Parathyroid adenoma (tissue), 2 donors: Measurements from ENCODE around the gene LILRA2.
"Not testable (repeated sequence)": the region's sequence is repeated elsewhere in the genome, so short reads cannot be mapped to it uniquely, and the experiment has no call there.

Experiments
- H2AFZ ChIP-seq: fragments of 300-600 bp; sonication (generic); one replicate; pipeline ENCODE4 v1.7.0; 2017; ENCODE audit warnings: antibody characterized with exemption, mild to moderate bottlenecking
- H3K27ac ChIP-seq: fragments of 300-600 bp; sonication (generic); one replicate; pipeline ENCODE4 v1.7.0; 2017
- H3K27me3 ChIP-seq: fragments of 300-600 bp; sonication (generic); one replicate; pipeline ENCODE4 v1.7.0; 2017; ENCODE audit warnings: low read length; ENCODE audit not compliant: control insufficient read depth, insufficient read depth
- H3K36me3 ChIP-seq: fragments of 300-600 bp; sonication (generic); one replicate; pipeline ENCODE4 v1.7.0; 2017; ENCODE audit warnings: low read length; ENCODE audit not compliant: control insufficient read depth, insufficient read depth
- H3K4me1 ChIP-seq: fragments of 300-600 bp; sonication (generic); one replicate; pipeline ENCODE4 v1.7.0; 2017; ENCODE audit warnings: control low read depth
- H3K4me2 ChIP-seq: fragments of 300-600 bp; sonication (generic); one replicate; pipeline ENCODE4 v1.7.0; 2017; ENCODE audit warnings: low read length
- H3K4me3 ChIP-seq: fragments of 300-600 bp; sonication (generic); one replicate; pipeline ENCODE4 v1.7.0; 2017; ENCODE audit warnings: low read depth, low read length
- H3K79me2 ChIP-seq: fragments of 300-600 bp; sonication (generic); one replicate; pipeline ENCODE4 v1.7.0; 2017; ENCODE audit warnings: control low read depth
- H3K9ac ChIP-seq: fragments of 300-600 bp; sonication (generic); one replicate; pipeline ENCODE4 v1.7.0; 2017; ENCODE audit warnings: mild to moderate bottlenecking
- H3K9me3 ChIP-seq: fragments of 300-600 bp; sonication (generic); one replicate; pipeline ENCODE4 v1.7.0; 2017; ENCODE audit warnings: low read length; ENCODE audit not compliant: control insufficient read depth
- TF ChIP-seq, protein P1 (sequence below): fragments of 300-600 bp; sonication (generic); IDR thresholded peaks from one replicate; pipeline ENCODE4 v1.7.0; 2017; ENCODE audit warnings: antibody characterized with exemption, mild to moderate bottlenecking
- donor health status: primary hyperparathyroidism.

Gene LILRA2

DNA sequence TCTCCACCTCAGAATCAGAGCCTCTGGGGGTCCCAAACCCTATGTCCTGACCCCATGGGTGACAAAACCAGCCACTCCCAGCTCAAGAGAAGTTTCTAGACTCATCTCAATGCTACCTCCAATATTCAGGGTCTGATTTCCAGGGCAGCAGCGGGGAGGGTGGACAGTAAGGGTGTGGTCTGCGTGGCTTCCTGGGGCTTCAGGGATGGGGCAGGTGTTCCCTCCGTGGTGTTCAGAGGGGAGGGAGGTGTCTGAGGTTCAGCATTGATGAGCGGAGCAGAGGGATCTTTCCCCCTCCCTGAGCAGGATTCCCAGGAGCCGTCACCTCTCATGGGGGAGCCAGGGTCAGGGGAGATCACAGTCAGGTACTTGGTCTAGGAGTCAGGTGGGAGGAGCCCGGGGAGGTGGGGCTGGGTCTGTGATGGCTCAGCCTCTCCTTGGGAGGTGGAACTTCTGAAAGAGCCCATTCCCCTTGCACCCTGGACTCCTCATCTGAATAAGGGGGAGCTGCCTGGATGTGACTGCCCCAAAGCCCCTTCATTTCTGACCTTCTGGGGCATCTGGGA is 2.9 kb downstream of the LILRA2 start:
- H3K9ac ChIP-seq, result no peak overlapping the region
- no peak overlapping the region for H3K4me2 ChIP-seq
- no peak overlapping the region for H3K4me3 ChIP-seq
- no peaks in the 10 kb centered on the region for H3K9me3 ChIP-seq
- no peaks in the 10 kb centered on the region for H3K27me3 ChIP-seq
- no peaks in the 10 kb centered on the region for H3K4me1 ChIP-seq
- no peak overlapping the region for H2AFZ ChIP-seq
- no peaks in the 10 kb centered on the region for H3K36me3 ChIP-seq
- no peak overlapping the region for H3K27ac ChIP-seq
- no peaks in the 10 kb centered on the region for H3K79me2 ChIP-seq
- TF ChIP-seq, protein P1, sequence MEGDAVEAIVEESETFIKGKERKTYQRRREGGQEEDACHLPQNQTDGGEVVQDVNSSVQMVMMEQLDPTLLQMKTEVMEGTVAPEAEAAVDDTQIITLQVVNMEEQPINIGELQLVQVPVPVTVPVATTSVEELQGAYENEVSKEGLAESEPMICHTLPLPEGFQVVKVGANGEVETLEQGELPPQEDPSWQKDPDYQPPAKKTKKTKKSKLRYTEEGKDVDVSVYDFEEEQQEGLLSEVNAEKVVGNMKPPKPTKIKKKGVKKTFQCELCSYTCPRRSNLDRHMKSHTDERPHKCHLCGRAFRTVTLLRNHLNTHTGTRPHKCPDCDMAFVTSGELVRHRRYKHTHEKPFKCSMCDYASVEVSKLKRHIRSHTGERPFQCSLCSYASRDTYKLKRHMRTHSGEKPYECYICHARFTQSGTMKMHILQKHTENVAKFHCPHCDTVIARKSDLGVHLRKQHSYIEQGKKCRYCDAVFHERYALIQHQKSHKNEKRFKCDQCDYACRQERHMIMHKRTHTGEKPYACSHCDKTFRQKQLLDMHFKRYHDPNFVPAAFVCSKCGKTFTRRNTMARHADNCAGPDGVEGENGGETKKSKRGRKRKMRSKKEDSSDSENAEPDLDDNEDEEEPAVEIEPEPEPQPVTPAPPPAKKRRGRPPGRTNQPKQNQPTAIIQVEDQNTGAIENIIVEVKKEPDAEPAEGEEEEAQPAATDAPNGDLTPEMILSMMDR, result no peak

- no peak overlapping the region for H3K27ac ChIP-seq
- H3K4me1 ChIP-seq, result no peaks in the 10 kb centered on the region
- TF ChIP-seq, protein P1, result no peak
- no peaks in the 10 kb centered on the region for H3K36me3 ChIP-seq
- H3K79me2 ChIP-seq, result no peaks in the 10 kb centered on the region
- no peak overlapping the region for H2AFZ ChIP-seq
- no peaks in the 10 kb centered on the region for H3K9me3 ChIP-seq
- no peak overlapping the region for H3K9ac ChIP-seq
- no peaks in the 10 kb centered on the region for H3K27me3 ChIP-seq
- H3K4me2 ChIP-seq, result no peak overlapping the region
- no peak overlapping the region for H3K4me3 ChIP-seq
Observed at GRCh38 chr19:54577334-54577733, 3.7 kb downstream of the LILRA2 start.

GRCh38 chr19:54578268-54578667 is 4.7 kb downstream of the LILRA2 start:
- not testable (repeated sequence) for H3K27me3 ChIP-seq, H3K4me3 ChIP-seq, H3K4me1 ChIP-seq, H3K9me3 ChIP-seq, H3K27ac ChIP-seq, H3K79me2 ChIP-seq, H2AFZ ChIP-seq, H3K9ac ChIP-seq, H3K36me3 ChIP-seq, H3K4me2 ChIP-seq

DNA sequence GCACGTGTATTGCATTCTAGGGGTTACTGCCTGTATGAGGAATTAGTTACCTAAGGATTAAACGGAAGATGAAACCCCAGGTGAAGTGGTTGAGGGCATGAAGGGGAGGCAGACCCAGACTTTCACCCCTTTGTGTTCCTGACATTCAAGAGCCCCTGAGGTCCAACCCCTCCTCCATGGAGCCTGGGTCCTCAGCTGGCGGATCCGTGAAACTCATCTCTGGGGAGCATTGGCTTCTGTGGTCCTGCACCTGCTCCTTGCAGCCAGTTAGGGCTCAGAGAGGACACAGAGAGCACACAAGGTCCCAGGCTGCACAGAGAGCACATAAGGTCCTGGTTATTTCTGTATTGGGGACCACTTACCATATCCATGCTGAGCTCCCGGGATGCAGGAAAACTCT is 12.8 kb downstream of the LILRA2 start:
- Histone ChIP-seq H3K4me2 (no peak overlapping the region), H3K4me3 (no peak overlapping the region), H3K4me1 (no peaks in the 10 kb centered on the region), H3K9me3 (no peaks in the 10 kb centered on the region), H3K9ac (no peak overlapping the region), H3K79me2 (no peaks in the 10 kb centered on the region), H2AFZ (no peak overlapping the region), H3K36me3 (no peaks in the 10 kb centered on the region), H3K27me3 (no peaks in the 10 kb centered on the region), H3K27ac (no peak overlapping the region)
- TF ChIP-seq, protein P1, result no peak

DNA sequence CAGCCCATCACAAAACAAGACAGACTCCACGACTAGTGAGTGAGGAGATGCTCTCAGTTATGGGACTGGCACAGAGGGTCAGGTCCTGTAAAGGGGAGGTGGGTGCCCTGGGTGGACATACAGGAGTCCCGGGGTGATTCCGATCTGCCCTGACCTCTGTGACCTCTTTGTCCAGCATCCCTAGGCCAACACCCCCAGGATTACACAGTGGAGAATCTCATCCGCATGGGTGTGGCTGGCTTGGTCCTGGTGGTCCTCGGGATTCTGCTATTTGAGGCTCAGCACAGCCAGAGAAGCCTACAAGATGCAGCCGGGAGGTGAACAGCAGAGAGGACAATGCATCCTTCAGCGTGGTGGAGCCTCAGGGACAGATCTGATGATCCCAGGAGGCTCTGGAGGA is 13.4 kb downstream of the LILRA2 start:
- Histone ChIP-seq H3K9ac (no peak overlapping the region), H3K27ac (no peak overlapping the region), H3K4me2 (no peak overlapping the region), H3K36me3 (no peaks in the 10 kb centered on the region), H3K4me1 (no peaks in the 10 kb centered on the region), H3K9me3 (no peaks in the 10 kb centered on the region), H3K79me2 (no peaks in the 10 kb centered on the region), H3K27me3 (no peaks in the 10 kb centered on the region), H2AFZ (no peak overlapping the region), H3K4me3 (no peak overlapping the region)
- TF ChIP-seq, protein P1, result no peak

DNA sequence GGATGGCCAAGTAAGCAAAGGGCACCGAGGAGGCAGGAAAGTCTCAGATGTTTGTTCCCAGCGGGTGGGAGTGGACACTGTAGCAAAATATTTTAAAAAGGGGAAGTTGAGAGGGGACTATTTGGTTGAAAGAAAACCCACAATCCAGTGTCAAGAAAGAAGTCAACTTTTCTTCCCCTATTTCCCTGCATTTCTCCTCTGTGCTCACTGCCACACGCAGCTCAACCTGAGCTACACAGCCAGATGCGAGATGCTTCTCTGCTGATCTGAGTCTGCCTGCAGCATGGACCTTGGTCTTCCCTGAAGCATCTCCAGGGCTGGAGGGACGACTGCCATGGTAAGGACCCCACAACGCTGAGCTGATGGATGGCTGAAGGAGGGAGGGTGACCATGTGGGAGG is 19.9 kb downstream of the LILRA2 start, which contains the start of gene LILRA1:
TSS of gene LILRA1 (plus strand) at position 188 of the 400 bp plus-strand sequence. CDS start 613 bp downstream, outside the sequence.
- not testable (repeated sequence) for H2AFZ ChIP-seq, H3K27ac ChIP-seq, H3K4me1 ChIP-seq, H3K79me2 ChIP-seq, H3K36me3 ChIP-seq, H3K9ac ChIP-seq, H3K9me3 ChIP-seq, H3K4me3 ChIP-seq, H3K27me3 ChIP-seq, H3K4me2 ChIP-seq

- H3K4me2 ChIP-seq, H3K27ac ChIP-seq, H3K4me1 ChIP-seq, H3K4me3 ChIP-seq, H3K9me3 ChIP-seq, H3K79me2 ChIP-seq, H3K36me3 ChIP-seq, H3K27me3 ChIP-seq, H2AFZ ChIP-seq, H3K9ac ChIP-seq: not testable (repeated sequence)
Observed at GRCh38 chr19:54593931-54594626, 20.5 kb downstream of the LILRA2 start.
